Measurements from ENCODE around the gene COL8A1.

COL8A1 gene

DNA sequence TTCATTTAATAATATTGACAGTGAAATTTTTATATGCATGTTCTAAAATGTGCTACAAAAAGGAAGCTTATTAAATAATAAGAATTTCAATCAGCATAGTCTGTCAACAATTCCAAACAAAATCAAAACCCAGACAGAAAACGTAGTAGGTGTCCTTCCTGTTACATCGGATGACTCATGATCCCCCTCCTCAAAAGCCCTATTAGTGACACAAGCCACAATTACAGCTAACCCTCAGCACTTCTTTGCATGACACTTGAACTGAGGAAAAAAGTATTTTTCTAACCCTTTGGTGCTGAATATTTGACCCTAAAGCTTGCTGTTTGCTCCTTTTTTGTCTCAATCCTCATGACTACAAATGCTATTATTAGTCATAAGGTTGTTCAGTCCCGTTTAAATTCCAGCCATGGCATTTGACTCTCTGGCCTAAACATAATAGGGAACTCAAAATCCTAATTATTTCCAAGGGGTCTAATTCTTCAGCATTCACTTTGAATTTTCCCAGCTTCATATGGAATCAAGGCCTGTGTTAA, 78.1 kb downstream of the COL8A1 start:
- TF ChIP-seq ESRRG (CRISPR knock-in tag; IDR thresholded peaks at IDR 0.05) (no peak), ZC3H10 (CRISPR knock-in tag; IDR thresholded peaks at IDR 0.05) (no peak), BACH2 (CRISPR knock-in tag; IDR thresholded peaks at IDR 0.05; ENCODE audit: borderline replicate concordance) (no peak), TCF4 (CRISPR knock-in tag; IDR thresholded peaks at IDR 0.05; ENCODE audit: borderline replicate concordance) (no peak)
- TF ChIP-seq, protein P1, sequence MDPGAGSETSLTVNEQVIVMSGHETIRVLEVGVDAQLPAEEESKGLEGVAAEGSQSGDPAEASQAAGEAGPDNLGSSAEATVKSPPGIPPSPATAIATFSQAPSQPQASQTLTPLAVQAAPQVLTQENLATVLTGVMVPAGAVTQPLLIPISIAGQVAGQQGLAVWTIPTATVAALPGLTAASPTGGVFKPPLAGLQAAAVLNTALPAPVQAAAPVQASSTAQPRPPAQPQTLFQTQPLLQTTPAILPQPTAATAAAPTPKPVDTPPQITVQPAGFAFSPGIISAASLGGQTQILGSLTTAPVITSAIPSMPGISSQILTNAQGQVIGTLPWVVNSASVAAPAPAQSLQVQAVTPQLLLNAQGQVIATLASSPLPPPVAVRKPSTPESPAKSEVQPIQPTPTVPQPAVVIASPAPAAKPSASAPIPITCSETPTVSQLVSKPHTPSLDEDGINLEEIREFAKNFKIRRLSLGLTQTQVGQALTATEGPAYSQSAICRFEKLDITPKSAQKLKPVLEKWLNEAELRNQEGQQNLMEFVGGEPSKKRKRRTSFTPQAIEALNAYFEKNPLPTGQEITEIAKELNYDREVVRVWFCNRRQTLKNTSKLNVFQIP (CRISPR knock-in tag; IDR thresholded peaks at IDR 0.05; ENCODE audit: borderline replicate concordance, low read depth): no peak
- no peak for ATAC-seq

DNA sequence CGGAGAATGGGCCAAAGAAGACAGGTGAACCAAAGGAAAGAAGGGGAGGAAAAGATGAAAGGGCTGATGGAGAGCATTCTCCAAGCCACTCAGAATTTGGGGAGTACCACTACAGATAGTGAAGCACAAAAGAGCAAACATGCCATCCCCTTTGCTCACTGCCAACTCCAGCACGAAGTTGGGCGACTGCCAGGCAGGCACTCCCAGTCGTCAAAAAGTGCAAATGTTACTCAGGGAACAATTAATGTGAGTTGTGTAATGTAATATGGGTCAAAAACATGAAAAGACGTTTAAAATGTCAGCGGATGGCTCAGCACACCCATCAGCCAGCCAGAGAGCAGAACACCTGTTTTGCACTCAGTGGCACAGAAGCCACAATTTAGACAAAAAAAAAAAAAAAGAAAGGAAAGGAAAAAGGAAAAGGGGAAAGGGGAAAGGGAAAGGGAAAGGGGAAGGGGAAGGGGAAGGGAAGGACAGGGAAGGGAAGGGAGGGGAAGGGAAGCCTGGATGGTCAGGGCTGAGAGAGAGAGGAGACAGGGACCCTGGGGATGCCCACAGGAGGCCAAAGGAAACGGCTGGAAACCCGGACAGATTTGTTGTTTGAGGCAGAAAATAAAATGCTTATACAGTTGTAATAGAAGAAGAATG, 82.7 kb downstream of the COL8A1 start:
- TF ChIP-seq ZC3H10 (CRISPR knock-in tag; IDR thresholded peaks at IDR 0.05) (no peak; the same call in 1 of the 2 replicates), RARB (CRISPR knock-in tag; IDR thresholded peaks at IDR 0.05) (no peak), PPARA (CRISPR knock-in tag; IDR thresholded peaks at IDR 0.05; ENCODE audit: borderline replicate concordance) (no peak), OSR1 (CRISPR knock-in tag; IDR thresholded peaks at IDR 0.05) (no peak)
- TF ChIP-seq, protein P2, sequence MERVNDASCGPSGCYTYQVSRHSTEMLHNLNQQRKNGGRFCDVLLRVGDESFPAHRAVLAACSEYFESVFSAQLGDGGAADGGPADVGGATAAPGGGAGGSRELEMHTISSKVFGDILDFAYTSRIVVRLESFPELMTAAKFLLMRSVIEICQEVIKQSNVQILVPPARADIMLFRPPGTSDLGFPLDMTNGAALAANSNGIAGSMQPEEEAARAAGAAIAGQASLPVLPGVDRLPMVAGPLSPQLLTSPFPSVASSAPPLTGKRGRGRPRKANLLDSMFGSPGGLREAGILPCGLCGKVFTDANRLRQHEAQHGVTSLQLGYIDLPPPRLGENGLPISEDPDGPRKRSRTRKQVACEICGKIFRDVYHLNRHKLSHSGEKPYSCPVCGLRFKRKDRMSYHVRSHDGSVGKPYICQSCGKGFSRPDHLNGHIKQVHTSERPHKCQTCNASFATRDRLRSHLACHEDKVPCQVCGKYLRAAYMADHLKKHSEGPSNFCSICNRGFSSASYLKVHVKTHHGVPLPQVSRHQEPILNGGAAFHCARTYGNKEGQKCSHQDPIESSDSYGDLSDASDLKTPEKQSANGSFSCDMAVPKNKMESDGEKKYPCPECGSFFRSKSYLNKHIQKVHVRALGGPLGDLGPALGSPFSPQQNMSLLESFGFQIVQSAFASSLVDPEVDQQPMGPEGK (CRISPR knock-in tag; IDR thresholded peaks at IDR 0.05; ENCODE audit: borderline replicate concordance): no peak
- peak; percentile 45 for ATAC-seq

- peak; percentile 56 for ATAC-seq
- TF ChIP-seq ISL1 (CRISPR knock-in tag; IDR thresholded peaks at IDR 0.05) (no peak), TOX (CRISPR knock-in tag; IDR thresholded peaks at IDR 0.05; ENCODE audit: borderline replicate concordance) (peak; percentile 38; the same call in 1 of the 2 replicates), ZC3H10 (CRISPR knock-in tag; IDR thresholded peaks at IDR 0.05) (0 out of 2 replicates have a peak, but pooled peaks have one; percentile 59), BACH2 (CRISPR knock-in tag; IDR thresholded peaks at IDR 0.05; ENCODE audit: borderline replicate concordance) (no peak)
These were observed 83.2 kb downstream of the COL8A1 start for GRCh38 chr3:99721633-99722007.

GRCh38 chr3:99724276-99724675, 85.9 kb downstream of the COL8A1 start:
- no peak for ATAC-seq
- no peak for TF ChIP-seq ZFP3 (CRISPR knock-in tag; IDR thresholded peaks at IDR 0.05)
- no peak for TF ChIP-seq SNAI2 (CRISPR knock-in tag; IDR thresholded peaks at IDR 0.05)
- no peak for TF ChIP-seq CSDC2 (CRISPR knock-in tag; IDR thresholded peaks at IDR 0.05)
- TF ChIP-seq ISL1 (CRISPR knock-in tag; IDR thresholded peaks at IDR 0.05): no peak
- no peak for TF ChIP-seq ZFP30 (CRISPR knock-in tag; IDR thresholded peaks at IDR 0.05)
- TF ChIP-seq PPARA (CRISPR knock-in tag; IDR thresholded peaks at IDR 0.05; ENCODE audit: borderline replicate concordance): no peak
- no peak for TF ChIP-seq RARB (CRISPR knock-in tag; IDR thresholded peaks at IDR 0.05)
- TF ChIP-seq TCF4 (CRISPR knock-in tag; IDR thresholded peaks at IDR 0.05; ENCODE audit: borderline replicate concordance): no peak
- no peak for TF ChIP-seq ZNF565 (CRISPR knock-in tag; conservative IDR thresholded peaks at IDR 0.05; ENCODE audit: low read depth)
- TF ChIP-seq, protein P2 (CRISPR knock-in tag; IDR thresholded peaks at IDR 0.05; ENCODE audit: borderline replicate concordance): no peak
- TF ChIP-seq GLIS3 (CRISPR knock-in tag; IDR thresholded peaks at IDR 0.05): no peak
- no peak for TF ChIP-seq ARNTL (CRISPR knock-in tag; IDR thresholded peaks at IDR 0.05; ENCODE audit: borderline replicate concordance, low read depth)
- no peak for TF ChIP-seq TOX (CRISPR knock-in tag; IDR thresholded peaks at IDR 0.05; ENCODE audit: borderline replicate concordance)
- TF ChIP-seq CSRNP3 (CRISPR knock-in tag; IDR thresholded peaks at IDR 0.05): no peak
- TF ChIP-seq, protein P1 (CRISPR knock-in tag; IDR thresholded peaks at IDR 0.05; ENCODE audit: borderline replicate concordance, low read depth): no peak
- TF ChIP-seq, protein P3, sequence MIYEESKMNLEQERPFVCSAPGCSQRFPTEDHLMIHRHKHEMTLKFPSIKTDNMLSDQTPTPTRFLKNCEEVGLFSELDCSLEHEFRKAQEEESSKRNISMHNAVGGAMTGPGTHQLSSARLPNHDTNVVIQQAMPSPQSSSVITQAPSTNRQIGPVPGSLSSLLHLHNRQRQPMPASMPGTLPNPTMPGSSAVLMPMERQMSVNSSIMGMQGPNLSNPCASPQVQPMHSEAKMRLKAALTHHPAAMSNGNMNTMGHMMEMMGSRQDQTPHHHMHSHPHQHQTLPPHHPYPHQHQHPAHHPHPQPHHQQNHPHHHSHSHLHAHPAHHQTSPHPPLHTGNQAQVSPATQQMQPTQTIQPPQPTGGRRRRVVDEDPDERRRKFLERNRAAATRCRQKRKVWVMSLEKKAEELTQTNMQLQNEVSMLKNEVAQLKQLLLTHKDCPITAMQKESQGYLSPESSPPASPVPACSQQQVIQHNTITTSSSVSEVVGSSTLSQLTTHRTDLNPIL (CRISPR knock-in tag; IDR thresholded peaks at IDR 0.05; ENCODE audit: low read depth): no peak
- TF ChIP-seq ESRRG (CRISPR knock-in tag; IDR thresholded peaks at IDR 0.05): no peak
- TF ChIP-seq ZNF8 (CRISPR knock-in tag; IDR thresholded peaks at IDR 0.05): no peak
- no peak for TF ChIP-seq BACH2 (CRISPR knock-in tag; IDR thresholded peaks at IDR 0.05; ENCODE audit: borderline replicate concordance)

All from SK-N-SH treated with all-trans-retinoic acid at 6 μM for 48 hours (cell line).